Karpas-422 (cell line): Measurements from ENCODE around the gene OR1L6. TPM values are rescaled to one million over a fixed set of nuclear protein-coding genes. Genes with fewer than 3 reads are reported as not detected.

Experiments used
- DNase-seq: peaks from one replicate; pipeline ENCODE4 v3.0.0-alpha.2; 2015
- H2AFZ ChIP-seq: fragments of 200-600 bp; sonication (generic); 2 replicates; pipeline ENCODE4 v1.6.1; 2014; ENCODE audit warnings: antibody characterized with exemption, low read length, mixed read lengths
- H3K27ac ChIP-seq: fragments of 200-600 bp; sonication (generic); 2 replicates; pipeline ENCODE4 v1.5.1; 2014; ENCODE audit warnings: mild to moderate bottlenecking, low read length, moderate library complexity
- H3K27me3 ChIP-seq: fragments of 200-600 bp; sonication (generic); 2 replicates; pipeline ENCODE4 v1.6.1; 2014; ENCODE audit warnings: low read length, mixed read lengths
- H3K36me3 ChIP-seq: fragments of 200-600 bp; sonication (generic); 2 replicates; pipeline ENCODE4 v1.6.1; 2014; ENCODE audit warnings: low read length, mixed read lengths; ENCODE audit not compliant: insufficient read depth
- H3K4me1 ChIP-seq: fragments of 200-600 bp; sonication (generic); 2 replicates; pipeline ENCODE4 v1.6.1; 2014; ENCODE audit warnings: mild to moderate bottlenecking, low read length, mixed read lengths
- H3K4me2 ChIP-seq: fragments of 200-600 bp; sonication (generic); 2 replicates; pipeline ENCODE4 v1.6.1; 2014; ENCODE audit warnings: low read length, low read depth, mild to moderate bottlenecking; ENCODE audit not compliant: poor library complexity, severe bottlenecking
- H3K4me3 ChIP-seq: fragments of 200-600 bp; sonication (generic); 2 replicates; pipeline ENCODE4 v1.5.1; 2014; ENCODE audit warnings: mild to moderate bottlenecking, antibody characterized with exemption, low read length, mixed read lengths
- H3K79me2 ChIP-seq: fragments of 200-600 bp; sonication (generic); 2 replicates; pipeline ENCODE4 v1.6.1; 2014; ENCODE audit warnings: mild to moderate bottlenecking, low read length, mixed read lengths
- H3K9ac ChIP-seq: fragments of 200-600 bp; sonication (generic); 2 replicates; pipeline ENCODE4 v1.6.0; 2014; ENCODE audit warnings: low read length
- H3K9me2 ChIP-seq: fragments of 200-600 bp; sonication (generic), shearing (Covaris generic); replicated peaks from 2 replicates; pipeline ENCODE4 v1.6.0; 2014; ENCODE audit warnings: mild to moderate bottlenecking, low read length, moderate library complexity; ENCODE audit not compliant: insufficient read depth
- H3K9me3 ChIP-seq: fragments of 300-700, 200-600 bp; sonication (generic); 2 replicates; pipeline ENCODE4 v1.6.1; 2014; ENCODE audit warnings: low read length, mixed read lengths
- H4K20me1 ChIP-seq: fragments of 200-600 bp; sonication (generic); 2 replicates; pipeline ENCODE4 v1.6.1; 2014; ENCODE audit warnings: mild to moderate bottlenecking, antibody characterized with exemption, low read length, low read depth; ENCODE audit not compliant: insufficient read depth
- total RNA-seq: library from RNA; depleted of rRNA; stranded (reverse); fragments of >200 nt; shearing (Covaris generic); gene quantifications from 2 replicates; pipeline ENCODE4 v1.2.3, GENCODE V29; 2014; ENCODE audit warnings: low replicate concordance; rRNA removed

OR1L6 gene, protein sequence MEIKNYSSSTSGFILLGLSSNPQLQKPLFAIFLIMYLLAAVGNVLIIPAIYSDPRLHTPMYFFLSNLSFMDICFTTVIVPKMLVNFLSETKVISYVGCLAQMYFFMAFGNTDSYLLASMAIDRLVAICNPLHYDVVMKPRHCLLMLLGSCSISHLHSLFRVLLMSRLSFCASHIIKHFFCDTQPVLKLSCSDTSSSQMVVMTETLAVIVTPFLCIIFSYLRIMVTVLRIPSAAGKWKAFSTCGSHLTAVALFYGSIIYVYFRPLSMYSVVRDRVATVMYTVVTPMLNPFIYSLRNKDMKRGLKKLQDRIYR
- total RNA-seq = not detected in 2 replicates

DNA sequence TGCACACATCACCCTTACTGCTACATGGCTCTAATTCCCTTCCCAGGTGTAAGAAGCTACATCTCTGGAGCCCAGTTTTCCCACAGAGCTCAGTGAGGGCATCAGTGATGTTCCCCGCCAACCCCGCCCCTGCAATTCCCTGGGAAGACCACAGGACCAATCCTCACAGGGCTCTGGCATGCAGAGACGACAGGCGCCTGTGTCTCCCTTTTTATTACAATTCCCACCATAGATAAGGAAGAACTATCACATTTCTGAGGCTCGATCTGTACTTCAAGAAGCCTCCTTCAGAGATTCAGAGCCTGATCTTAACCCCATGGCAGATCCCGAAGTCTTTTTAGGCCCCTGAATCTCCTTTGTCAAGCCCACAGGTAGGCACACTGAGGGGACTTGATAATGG is at the start of gene OR1L6:
Gene OR1L6 (plus strand): TSS at position 301 of the 400 bp plus-strand sequence. CDS start 7,545 bp downstream, outside the sequence.
- H3K9me2 ChIP-seq = no peaks in the 10 kb centered on the region
- no peaks in the 10 kb centered on the region for H3K79me2 ChIP-seq
- no peak within 1 kb of the TSS for H3K4me2 ChIP-seq
- no peak within 1 kb of the TSS for H3K9ac ChIP-seq
- H3K36me3 ChIP-seq = no peaks in the 10 kb centered on the region
- H4K20me1 ChIP-seq = no peaks in the 10 kb centered on the region
- no peak within 1 kb of the TSS for H3K27ac ChIP-seq
- H3K9me3 ChIP-seq = no peaks in the 10 kb centered on the region
- H2AFZ ChIP-seq = no peak within 1 kb of the TSS
- H3K27me3 ChIP-seq = no peaks in the 10 kb centered on the region
- no peak within 1 kb of the TSS for H3K4me3 ChIP-seq
- DNase-seq = no peak
- no peaks in the 10 kb centered on the region for H3K4me1 ChIP-seq

DNA sequence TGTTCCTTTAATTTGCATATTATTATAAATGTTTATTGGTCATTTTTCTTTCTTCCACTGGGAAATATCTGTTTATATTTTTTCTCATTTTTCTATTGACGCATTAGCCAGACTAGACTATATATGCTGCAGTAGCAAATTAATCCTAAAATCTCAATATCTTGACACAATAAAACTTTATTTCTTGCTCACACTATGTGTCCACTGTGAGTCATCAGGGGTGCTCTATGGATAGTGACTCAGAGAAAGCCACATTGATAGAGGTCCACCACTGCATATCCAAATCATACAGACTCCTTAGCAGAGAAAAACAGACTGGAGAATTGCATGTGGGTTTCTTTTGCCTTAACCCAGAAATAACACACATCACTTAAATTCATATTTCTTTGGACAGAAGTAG is 46.4 kb upstream of the OR1L6 start:
- H3K27ac ChIP-seq = no peak overlapping the region
- no peaks in the 10 kb centered on the region for H3K27me3 ChIP-seq
- no peak for DNase-seq
- no peaks in the 10 kb centered on the region for H3K9me3 ChIP-seq
- H3K4me2 ChIP-seq = no peak overlapping the region
- no peaks in the 10 kb centered on the region for H3K36me3 ChIP-seq
- H4K20me1 ChIP-seq = no peaks in the 10 kb centered on the region
- no peak overlapping the region for H3K4me3 ChIP-seq
- no peak overlapping the region for H2AFZ ChIP-seq
- no peaks in the 10 kb centered on the region for H3K9me2 ChIP-seq
- no peak overlapping the region for H3K9ac ChIP-seq
- no peaks in the 10 kb centered on the region for H3K4me1 ChIP-seq
- H3K79me2 ChIP-seq = no peaks in the 10 kb centered on the region

DNA sequence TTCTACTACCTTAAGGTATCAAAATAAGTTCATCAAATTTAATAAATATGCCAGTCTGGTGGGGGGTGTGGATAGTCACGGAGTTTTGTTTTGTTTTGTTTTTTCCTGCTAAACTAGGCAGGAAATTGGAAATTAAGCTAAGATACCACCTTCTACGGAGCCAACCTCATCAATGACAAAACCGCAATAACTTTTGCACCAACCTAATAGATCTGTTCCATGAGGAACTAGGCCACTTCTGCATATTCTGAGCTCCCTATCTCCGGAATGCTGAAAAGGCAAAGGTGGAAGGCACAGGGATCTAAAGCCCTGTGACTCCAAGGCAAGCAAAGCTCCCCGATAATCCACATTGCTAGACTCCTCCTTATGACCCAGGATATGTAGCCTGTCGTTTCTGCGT is 24.1 kb upstream of the OR1L6 start:
- Histone ChIP-seq H3K9me2 (0 out of 2 replicates have a peak, but pooled peaks cover 4% of the 10 kb centered on the region), H3K9ac (no peak overlapping the region), H3K4me1 (no peaks in the 10 kb centered on the region), H3K36me3 (no peaks in the 10 kb centered on the region), H3K27ac (no peak overlapping the region), H3K79me2 (no peaks in the 10 kb centered on the region), H3K9me3 (no peaks in the 10 kb centered on the region), H3K27me3 (0 out of 2 replicates have a peak, but pooled peaks cover 3% of the 10 kb centered on the region), H3K4me2 (no peak overlapping the region), H3K4me3 (no peak overlapping the region), H4K20me1 (no peaks in the 10 kb centered on the region), H2AFZ (no peak overlapping the region)
- no peak for DNase-seq

DNA sequence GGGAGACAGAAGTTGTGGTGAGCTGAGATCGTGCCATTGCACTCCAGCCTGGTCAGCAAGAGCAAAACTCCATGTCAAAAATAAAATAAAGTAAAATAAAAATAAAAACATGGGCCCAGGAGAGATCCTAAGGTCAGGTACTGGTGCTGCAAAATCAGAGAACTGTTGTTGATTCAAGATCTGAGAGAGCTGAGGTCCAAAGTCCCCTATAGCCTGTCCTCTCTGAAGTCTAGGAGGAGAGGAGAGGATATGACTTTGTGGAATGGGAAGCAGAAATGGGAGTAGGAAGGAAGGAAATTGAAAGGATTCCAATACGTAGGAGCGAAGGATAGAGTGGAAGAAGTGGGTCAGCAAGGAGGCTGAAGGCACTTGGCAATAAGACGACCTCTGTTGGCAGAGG is 22.9 kb upstream of the OR1L6 start:
- H3K4me2 ChIP-seq = no peak overlapping the region
- H3K9me3 ChIP-seq = 0 out of 2 replicates have a peak, but pooled peaks cover 4% of the 10 kb centered on the region
- H4K20me1 ChIP-seq = no peaks in the 10 kb centered on the region
- H3K36me3 ChIP-seq = no peaks in the 10 kb centered on the region
- H3K27me3 ChIP-seq = 0 out of 2 replicates have a peak, but pooled peaks cover 3% of the 10 kb centered on the region
- H2AFZ ChIP-seq = no peak overlapping the region
- no peak overlapping the region for H3K27ac ChIP-seq
- no peak overlapping the region for H3K4me3 ChIP-seq
- H3K9me2 ChIP-seq = 0 out of 2 replicates have a peak, but pooled peaks cover 4% of the 10 kb centered on the region
- H3K79me2 ChIP-seq = no peaks in the 10 kb centered on the region
- H3K4me1 ChIP-seq = no peaks in the 10 kb centered on the region
- H3K9ac ChIP-seq = no peak overlapping the region
- DNase-seq = no peak

DNA sequence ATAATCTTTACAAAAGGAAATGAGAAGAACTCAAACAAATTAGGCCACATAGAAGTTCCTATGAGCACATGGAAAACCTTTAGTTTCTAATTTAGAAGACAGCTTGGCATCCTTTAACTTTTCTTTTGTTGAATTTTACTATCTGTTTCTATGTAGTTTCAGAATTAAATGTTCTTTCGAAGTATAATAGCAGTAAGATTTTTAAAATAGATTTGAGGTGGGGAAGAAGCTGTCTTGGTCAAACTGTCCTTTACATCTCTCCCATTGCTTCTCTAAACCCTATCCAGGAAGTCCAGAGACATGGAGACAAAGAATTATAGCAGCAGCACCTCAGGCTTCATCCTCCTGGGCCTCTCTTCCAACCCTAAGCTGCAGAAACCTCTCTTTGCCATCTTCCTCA is 18.4 kb upstream of the OR1L6 start, which contains the start of gene OR1L4:
Gene OR1L4 (plus strand): TSS at position 301 of the 400 bp plus-strand sequence. CDS start 0 bp downstream, at position 301.
- H3K27me3 ChIP-seq = peaks cover 3% of the 10 kb centered on the region; the same call in 1 of the 2 replicates
- no peak within 1 kb of the TSS for H2AFZ ChIP-seq
- no peaks in the 10 kb centered on the region for H4K20me1 ChIP-seq
- DNase-seq = no peak
- H3K4me2 ChIP-seq = no peak within 1 kb of the TSS
- 0 out of 2 replicates have a peak, but pooled peaks cover 4% of the 10 kb centered on the region for H3K9me2 ChIP-seq
- no peaks in the 10 kb centered on the region for H3K4me1 ChIP-seq
- H3K9me3 ChIP-seq = peaks cover 25% of the 10 kb centered on the region
- no peak within 1 kb of the TSS for H3K4me3 ChIP-seq
- H3K36me3 ChIP-seq = no peaks in the 10 kb centered on the region
- H3K79me2 ChIP-seq = no peaks in the 10 kb centered on the region
- no peak within 1 kb of the TSS for H3K9ac ChIP-seq
- H3K27ac ChIP-seq = no peak within 1 kb of the TSS

DNA sequence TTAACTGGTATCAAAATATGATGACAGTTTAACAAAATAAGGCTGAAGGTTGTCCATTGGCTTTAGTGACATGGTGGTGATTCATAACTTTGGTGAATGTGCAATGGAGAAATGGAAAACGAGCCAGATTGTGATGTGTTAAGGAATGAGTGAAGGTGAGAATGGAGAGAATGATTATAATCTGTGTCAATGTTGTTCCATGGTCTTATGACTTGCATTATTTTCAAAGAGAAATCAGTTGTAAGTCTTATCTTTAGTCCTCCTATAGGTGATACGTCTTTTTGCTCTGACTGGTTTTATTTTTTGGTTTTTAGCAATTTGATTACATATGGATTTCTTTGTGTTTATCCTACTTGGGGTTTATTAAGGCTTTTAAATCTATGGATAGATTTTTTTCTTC is 12.7 kb downstream of the OR1L6 start:
- no peak overlapping the region for H3K4me2 ChIP-seq
- no peak for DNase-seq
- no peak overlapping the region for H3K27ac ChIP-seq
- H3K9me2 ChIP-seq = no peaks in the 10 kb centered on the region
- no peaks in the 10 kb centered on the region for H3K4me1 ChIP-seq
- H4K20me1 ChIP-seq = no peaks in the 10 kb centered on the region
- H3K36me3 ChIP-seq = no peaks in the 10 kb centered on the region
- no peak overlapping the region for H2AFZ ChIP-seq
- H3K79me2 ChIP-seq = no peaks in the 10 kb centered on the region
- H3K4me3 ChIP-seq = no peak overlapping the region
- no peak overlapping the region for H3K9ac ChIP-seq
- no peaks in the 10 kb centered on the region for H3K9me3 ChIP-seq
- no peaks in the 10 kb centered on the region for H3K27me3 ChIP-seq

DNA sequence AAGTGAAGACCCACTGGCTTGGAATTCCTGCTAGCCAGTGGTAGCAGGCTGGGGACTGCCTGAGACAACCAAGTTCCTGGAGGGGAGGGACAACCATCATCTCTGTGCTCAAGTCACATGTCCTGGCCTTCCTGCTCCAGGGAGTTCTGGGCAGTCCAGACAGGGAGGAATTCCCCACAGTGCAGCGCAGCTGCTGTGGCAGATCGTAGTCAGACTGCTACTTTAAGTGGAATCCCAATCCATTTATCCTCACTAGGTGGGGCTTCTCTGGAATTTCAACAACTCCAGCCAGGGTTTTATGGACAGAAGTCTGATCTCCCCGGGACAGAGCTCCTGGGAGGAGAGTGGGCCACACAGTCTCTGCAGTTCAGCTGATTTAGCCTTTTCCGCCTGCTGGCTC is 25.7 kb downstream of the OR1L6 start:
- H3K4me1 ChIP-seq = no peaks in the 10 kb centered on the region
- no peaks in the 10 kb centered on the region for H3K36me3 ChIP-seq
- H3K27ac ChIP-seq = no peak overlapping the region
- H3K4me3 ChIP-seq = no peak overlapping the region
- H3K79me2 ChIP-seq = no peaks in the 10 kb centered on the region
- H2AFZ ChIP-seq = no peak overlapping the region
- peaks cover 4% of the 10 kb centered on the region; the same call in 1 of the 2 replicates for H3K9me3 ChIP-seq
- H3K27me3 ChIP-seq = no peaks in the 10 kb centered on the region
- no peak overlapping the region for H3K9ac ChIP-seq
- no peak overlapping the region for H3K4me2 ChIP-seq
- no peaks in the 10 kb centered on the region for H4K20me1 ChIP-seq
- no peaks in the 10 kb centered on the region for H3K9me2 ChIP-seq
- no peak for DNase-seq

DNA sequence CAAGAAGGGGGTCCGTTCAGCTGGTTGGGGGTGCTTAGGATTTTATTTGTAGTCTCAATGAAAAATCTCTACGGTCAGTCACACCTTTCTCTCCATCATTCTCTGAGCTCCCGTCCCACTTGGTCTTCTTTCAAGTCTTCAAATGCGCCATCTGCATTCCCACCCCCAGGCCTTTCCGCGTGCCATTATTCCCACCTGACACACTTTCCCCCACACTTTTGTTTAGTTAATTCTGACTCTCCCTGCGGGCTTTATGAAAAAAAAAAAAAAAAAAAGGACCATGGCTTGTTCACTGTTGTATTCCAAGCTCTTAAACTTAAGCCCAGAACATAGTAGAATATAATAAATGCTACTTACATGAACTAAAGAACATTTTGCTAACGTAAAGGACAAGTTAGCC is 34.9 kb downstream of the OR1L6 start:
- Histone ChIP-seq H2AFZ (no peak overlapping the region), H3K36me3 (no peaks in the 10 kb centered on the region), H3K4me2 (no peak overlapping the region), H3K9me2 (no peaks in the 10 kb centered on the region), H3K27ac (no peak overlapping the region), H3K9ac (no peak overlapping the region), H3K9me3 (peaks cover 3% of the 10 kb centered on the region; the same call in 1 of the 2 replicates), H3K27me3 (no peaks in the 10 kb centered on the region), H4K20me1 (no peaks in the 10 kb centered on the region), H3K79me2 (no peaks in the 10 kb centered on the region), H3K4me3 (no peak overlapping the region), H3K4me1 (no peaks in the 10 kb centered on the region)
- DNase-seq = no peak
